MG63 (cell line): ENCODE results near the gene GRID1. TPM values are rescaled to one million over a fixed set of nuclear protein-coding genes. Genes with fewer than 3 reads are reported as not detected.

Source experiments
- DNase-seq: peaks from one replicate; pipeline ENCODE4 v3.0.0-alpha.2; 2020
- H3K27me3 ChIP-seq: fragments of 250-450 bp; sonication (Bioruptor Pico); 2 replicates; pipeline ENCODE4 v1.5.1; 2020; ENCODE audit warnings: mild to moderate bottlenecking, moderate library complexity
- H3K36me3 ChIP-seq: fragments of 250-450 bp; sonication (Bioruptor Pico); 2 replicates; pipeline ENCODE4 v1.5.1; 2020; ENCODE audit warnings: mild to moderate bottlenecking, moderate library complexity
- H3K4me3 ChIP-seq: fragments of 250-450 bp; sonication (Bioruptor Pico); 2 replicates; pipeline ENCODE4 v1.5.1; 2020; ENCODE audit warnings: mild to moderate bottlenecking, moderate library complexity
- H3K9me3 ChIP-seq: fragments of 250-450 bp; sonication (Bioruptor Pico); 2 replicates; pipeline ENCODE4 v1.5.1; 2020; ENCODE audit warnings: mild to moderate bottlenecking, moderate library complexity
- total RNA-seq: library from RNA; depleted of rRNA; stranded (reverse); fragments of >200 nt; shearing (Covaris generic); gene quantifications from 2 replicates; pipeline ENCODE4 v1.2.3, GENCODE V29; 2014; ENCODE audit warnings: low replicate concordance; rRNA removed

GRID1 gene
- total RNA-seq, 1 experiment from 2014 or later: 0.10 TPM

GRCh38 chr10:85598646-85599045 is 767.9 kb downstream of the GRID1 start:
- no peaks in the 10 kb centered on the region for H3K9me3 ChIP-seq
- H3K27me3 ChIP-seq: no peaks in the 10 kb centered on the region
- no peak overlapping the region for H3K4me3 ChIP-seq
- no peaks in the 10 kb centered on the region for H3K36me3 ChIP-seq
- DNase-seq: no peak

- Histone ChIP-seq H3K36me3 (no peaks in the 10 kb centered on the region), H3K27me3 (no peaks in the 10 kb centered on the region), H3K9me3 (no peaks in the 10 kb centered on the region), H3K4me3 (no peak overlapping the region)
- no peak for DNase-seq
These were observed 769.6 kb downstream of the GRID1 start for GRCh38 chr10:85597006-85597405.

GRCh38 chr10:85596389-85596788 is 770.2 kb downstream of the GRID1 start:
- Histone ChIP-seq H3K4me3 (no peak overlapping the region), H3K27me3 (no peaks in the 10 kb centered on the region), H3K9me3 (no peaks in the 10 kb centered on the region), H3K36me3 (no peaks in the 10 kb centered on the region)
- DNase-seq: no peak

- no peaks in the 10 kb centered on the region for H3K9me3 ChIP-seq
- no peak for DNase-seq
- no peaks in the 10 kb centered on the region for H3K27me3 ChIP-seq
- no peaks in the 10 kb centered on the region for H3K36me3 ChIP-seq
- H3K4me3 ChIP-seq: no peak overlapping the region
These were observed 772.4 kb downstream of the GRID1 start for GRCh38 chr10:85594239-85594638.

GRCh38 chr10:85593226-85593772 is 773.3 kb downstream of the GRID1 start:
- DNase-seq: no peak
- Histone ChIP-seq H3K27me3 (no peaks in the 10 kb centered on the region), H3K36me3 (no peaks in the 10 kb centered on the region), H3K9me3 (no peaks in the 10 kb centered on the region), H3K4me3 (no peak overlapping the region)

- Histone ChIP-seq H3K9me3 (no peaks in the 10 kb centered on the region), H3K4me3 (no peak overlapping the region), H3K36me3 (no peaks in the 10 kb centered on the region), H3K27me3 (no peaks in the 10 kb centered on the region)
- no peak for DNase-seq
These were observed 785.2 kb downstream of the GRID1 start for GRCh38 chr10:85581371-85581770.

DNA sequence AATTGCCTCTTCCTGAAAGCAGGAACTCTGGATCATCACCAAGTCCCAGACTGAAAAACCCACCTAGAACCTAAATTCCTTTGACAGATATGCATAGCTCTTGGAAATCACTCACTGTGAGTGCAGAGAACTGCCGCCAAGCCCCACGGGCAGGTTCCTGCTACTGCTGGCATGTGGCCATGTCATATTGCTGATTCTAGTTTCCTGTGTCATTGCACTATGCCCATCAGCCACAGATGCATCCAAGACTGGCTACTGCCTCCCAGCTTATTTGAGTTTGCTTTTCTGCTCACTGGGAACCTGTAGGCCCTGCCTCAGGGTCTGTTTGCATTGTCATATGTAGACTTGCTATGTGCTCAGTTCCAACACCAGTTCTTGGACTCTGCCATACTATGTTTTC is 786.0 kb downstream of the GRID1 start:
- DNase-seq: no peak
- no peak overlapping the region for H3K4me3 ChIP-seq

GRCh38 chr10:85578860-85579259 is 787.7 kb downstream of the GRID1 start:
- Histone ChIP-seq H3K36me3 (no peaks in the 10 kb centered on the region), H3K4me3 (no peak overlapping the region), H3K27me3 (no peaks in the 10 kb centered on the region), H3K9me3 (no peaks in the 10 kb centered on the region)
- no peak for DNase-seq

More for the DNA sequence above, 786.0 kb downstream of the GRID1 start:
- Histone ChIP-seq H3K36me3 (no peaks in the 10 kb centered on the region), H3K9me3 (no peaks in the 10 kb centered on the region), H3K27me3 (no peaks in the 10 kb centered on the region)

- no peaks in the 10 kb centered on the region for H3K27me3 ChIP-seq
- H3K4me3 ChIP-seq: no peak overlapping the region
- no peaks in the 10 kb centered on the region for H3K36me3 ChIP-seq
- no peak for DNase-seq
- H3K9me3 ChIP-seq: no peaks in the 10 kb centered on the region
These were observed 791.2 kb downstream of the GRID1 start for GRCh38 chr10:85575441-85575840.

- H3K27me3 ChIP-seq: no peaks in the 10 kb centered on the region
- H3K4me3 ChIP-seq: no peak overlapping the region
- no peaks in the 10 kb centered on the region for H3K9me3 ChIP-seq
- DNase-seq: no peak
- no peaks in the 10 kb centered on the region for H3K36me3 ChIP-seq
These were observed 795.7 kb downstream of the GRID1 start for GRCh38 chr10:85570871-85571270.

- DNase-seq: no peak
- Histone ChIP-seq H3K36me3 (no peaks in the 10 kb centered on the region), H3K27me3 (no peaks in the 10 kb centered on the region), H3K9me3 (no peaks in the 10 kb centered on the region), H3K4me3 (no peak overlapping the region)
These were observed 801.2 kb downstream of the GRID1 start for GRCh38 chr10:85565381-85565780.

- no peaks in the 10 kb centered on the region for H3K9me3 ChIP-seq
- no peak for DNase-seq
- no peak overlapping the region for H3K4me3 ChIP-seq
- no peaks in the 10 kb centered on the region for H3K27me3 ChIP-seq
- H3K36me3 ChIP-seq: no peaks in the 10 kb centered on the region
These were observed 808.1 kb downstream of the GRID1 start for GRCh38 chr10:85558533-85558932.

DNA sequence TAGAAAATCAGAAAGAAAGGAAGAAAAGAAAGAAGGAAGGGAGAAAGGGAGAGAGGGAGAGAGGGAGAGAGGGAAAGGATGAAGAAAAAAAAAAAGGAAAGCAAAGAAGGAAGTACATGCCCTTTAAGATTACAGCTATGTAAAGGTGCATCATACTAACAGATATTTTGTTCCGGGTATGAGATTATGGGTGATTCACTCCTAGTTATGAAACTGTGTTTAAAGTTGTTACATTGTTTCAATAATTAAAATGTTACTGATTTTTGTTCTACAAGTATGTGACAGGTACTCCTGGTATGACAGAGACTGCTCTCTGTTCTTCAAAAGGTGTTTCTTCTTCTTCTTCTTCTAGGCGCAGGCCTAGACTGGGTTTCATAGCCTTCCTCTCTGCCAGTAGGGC is 808.9 kb downstream of the GRID1 start:
- Histone ChIP-seq H3K9me3 (no peaks in the 10 kb centered on the region), H3K4me3 (no peak overlapping the region)

DNA sequence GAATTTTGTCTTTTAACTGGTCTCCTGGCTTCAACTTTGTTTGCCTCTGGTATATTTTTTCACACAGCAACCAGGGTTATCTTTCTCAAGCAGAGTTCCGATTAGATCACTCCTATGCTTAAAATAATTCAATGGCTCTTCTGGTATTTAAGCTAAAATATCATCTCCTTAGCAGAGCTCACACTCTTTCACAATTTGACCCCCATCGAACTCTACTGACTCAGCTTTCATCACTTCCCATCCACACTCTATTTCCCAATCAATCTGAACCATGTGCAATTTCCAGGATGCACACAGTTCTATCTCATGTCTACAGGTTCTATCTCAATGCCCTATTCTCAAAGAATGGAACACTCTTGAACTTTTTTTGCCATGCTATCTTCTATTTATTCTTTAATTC is 809.5 kb downstream of the GRID1 start:
- no peaks in the 10 kb centered on the region for H3K9me3 ChIP-seq
- H3K27me3 ChIP-seq: no peaks in the 10 kb centered on the region
- no peak overlapping the region for H3K4me3 ChIP-seq
- no peak for DNase-seq
- H3K36me3 ChIP-seq: no peaks in the 10 kb centered on the region

More for the DNA sequence above, 808.9 kb downstream of the GRID1 start:
- H3K27me3 ChIP-seq: no peaks in the 10 kb centered on the region
- DNase-seq: no peak
- H3K36me3 ChIP-seq: no peaks in the 10 kb centered on the region

Other genes starting within 250 kb of the GRID1 start
- 15.4 and 33.7 TPM in 2 replicates for gene WAPL, start 155.0 kb upstream of the GRID1 start, total RNA-seq